ENCODE data around the gene PAF1.

Gene PAF1

GRCh38 chr19:39405261-39405957 is 14.5 kb upstream of the PAF1 start:
- no peak for DNase-seq (ENCODE audit: low read depth)

- DNase-seq (ENCODE audit: low read depth), result peak; percentile 97
These were observed 12.7 kb upstream of the PAF1 start for GRCh38 chr19:39403331-39404312.

GRCh38 chr19:39402346-39403300 is 11.7 kb upstream of the PAF1 start:
- DNase-seq (ENCODE audit: low read depth), result peak; percentile 84

GRCh38 chr19:39401549-39402345 is 10.8 kb upstream of the PAF1 start:
- peak; percentile 71 for DNase-seq (ENCODE audit: low read depth)

- DNase-seq (ENCODE audit: low read depth), result no peak
These were observed 10.2 kb upstream of the PAF1 start for GRCh38 chr19:39401070-39401548.

- DNase-seq (ENCODE audit: low read depth), result no peak
These were observed 9.2 kb upstream of the PAF1 start for GRCh38 chr19:39400061-39400460.

- no peak for DNase-seq (ENCODE audit: low read depth)
These were observed 8.8 kb upstream of the PAF1 start for GRCh38 chr19:39399668-39400050.

- peak; percentile 44 for DNase-seq (ENCODE audit: low read depth)
These were observed 7.5 kb upstream of the PAF1 start for GRCh38 chr19:39398297-39398864.

GRCh38 chr19:39397360-39398296 is 6.7 kb upstream of the PAF1 start:
- DNase-seq (ENCODE audit: low read depth), result peak; percentile 89

- DNase-seq (ENCODE audit: low read depth), result no peak
These were observed 505 bp downstream of the PAF1 start for GRCh38 chr19:39390451-39390750.

GRCh38 chr19:39389631-39390414 is 1.1 kb downstream of the PAF1 start:
- no peak for DNase-seq (ENCODE audit: low read depth)

GRCh38 chr19:39388657-39389056 is 2.2 kb downstream of the PAF1 start:
- DNase-seq (ENCODE audit: low read depth), result no peak

GRCh38 chr19:39386557-39386956 is 4.3 kb downstream of the PAF1 start:
- DNase-seq (ENCODE audit: low read depth), result no peak

GRCh38 chr19:39385629-39386411 is 5.1 kb downstream of the PAF1 start:
- no peak for DNase-seq (ENCODE audit: low read depth)

- DNase-seq (ENCODE audit: low read depth), result no peak
These were observed 5.9 kb downstream of the PAF1 start for GRCh38 chr19:39384839-39385568.

- no peak for DNase-seq (ENCODE audit: low read depth)
These were observed 7.7 kb downstream of the PAF1 start for GRCh38 chr19:39382991-39383828.
